ENCODE measurements around the gene NR1H4.

DNA sequence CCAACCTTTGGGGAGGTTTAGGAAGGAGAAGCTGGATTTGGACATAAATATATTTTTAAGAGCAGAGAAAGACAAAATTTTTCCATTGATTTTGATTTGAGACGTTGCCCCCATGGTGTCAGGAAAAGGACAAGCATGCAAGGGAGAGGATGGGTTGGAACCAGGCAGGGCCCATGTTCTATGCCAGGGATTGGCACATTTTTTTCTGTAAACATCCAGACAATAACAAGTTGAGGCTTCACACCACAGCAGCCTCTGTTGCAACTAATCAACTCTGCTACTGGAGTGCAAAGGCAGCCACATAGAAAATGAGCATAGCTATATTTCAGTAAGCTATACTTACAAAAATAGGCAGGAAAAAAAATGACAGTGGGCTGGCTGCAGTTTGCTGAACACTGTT is 44.7 kb downstream of the NR1H4 start:
- TF ChIP-seq, protein P1, sequence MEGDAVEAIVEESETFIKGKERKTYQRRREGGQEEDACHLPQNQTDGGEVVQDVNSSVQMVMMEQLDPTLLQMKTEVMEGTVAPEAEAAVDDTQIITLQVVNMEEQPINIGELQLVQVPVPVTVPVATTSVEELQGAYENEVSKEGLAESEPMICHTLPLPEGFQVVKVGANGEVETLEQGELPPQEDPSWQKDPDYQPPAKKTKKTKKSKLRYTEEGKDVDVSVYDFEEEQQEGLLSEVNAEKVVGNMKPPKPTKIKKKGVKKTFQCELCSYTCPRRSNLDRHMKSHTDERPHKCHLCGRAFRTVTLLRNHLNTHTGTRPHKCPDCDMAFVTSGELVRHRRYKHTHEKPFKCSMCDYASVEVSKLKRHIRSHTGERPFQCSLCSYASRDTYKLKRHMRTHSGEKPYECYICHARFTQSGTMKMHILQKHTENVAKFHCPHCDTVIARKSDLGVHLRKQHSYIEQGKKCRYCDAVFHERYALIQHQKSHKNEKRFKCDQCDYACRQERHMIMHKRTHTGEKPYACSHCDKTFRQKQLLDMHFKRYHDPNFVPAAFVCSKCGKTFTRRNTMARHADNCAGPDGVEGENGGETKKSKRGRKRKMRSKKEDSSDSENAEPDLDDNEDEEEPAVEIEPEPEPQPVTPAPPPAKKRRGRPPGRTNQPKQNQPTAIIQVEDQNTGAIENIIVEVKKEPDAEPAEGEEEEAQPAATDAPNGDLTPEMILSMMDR (tag by site-specific recombination; IDR thresholded peaks at IDR 0.05) = no peak
- TF ChIP-seq ZNF514 (tag by site-specific recombination; IDR thresholded peaks at IDR 0.05) (no peak), ZNF175 (tag by site-specific recombination; IDR thresholded peaks at IDR 0.05) (no peak), TCF7L2 (IDR thresholded peaks at IDR 0.05; ENCODE audit: borderline replicate concordance, low read depth, low read length) (no peak), ZXDB (tag by site-specific recombination; IDR thresholded peaks at IDR 0.05) (no peak), ZNF404 (tag by site-specific recombination; IDR thresholded peaks at IDR 0.05) (no peak), ZNF416 (tag by site-specific recombination; IDR thresholded peaks at IDR 0.05) (no peak), SALL2 (tag by site-specific recombination; IDR thresholded peaks at IDR 0.05; ENCODE audit: borderline replicate concordance) (no peak), ZNF324 (tag by site-specific recombination; IDR thresholded peaks at IDR 0.05) (no peak)
- TF ChIP-seq, protein P2, sequence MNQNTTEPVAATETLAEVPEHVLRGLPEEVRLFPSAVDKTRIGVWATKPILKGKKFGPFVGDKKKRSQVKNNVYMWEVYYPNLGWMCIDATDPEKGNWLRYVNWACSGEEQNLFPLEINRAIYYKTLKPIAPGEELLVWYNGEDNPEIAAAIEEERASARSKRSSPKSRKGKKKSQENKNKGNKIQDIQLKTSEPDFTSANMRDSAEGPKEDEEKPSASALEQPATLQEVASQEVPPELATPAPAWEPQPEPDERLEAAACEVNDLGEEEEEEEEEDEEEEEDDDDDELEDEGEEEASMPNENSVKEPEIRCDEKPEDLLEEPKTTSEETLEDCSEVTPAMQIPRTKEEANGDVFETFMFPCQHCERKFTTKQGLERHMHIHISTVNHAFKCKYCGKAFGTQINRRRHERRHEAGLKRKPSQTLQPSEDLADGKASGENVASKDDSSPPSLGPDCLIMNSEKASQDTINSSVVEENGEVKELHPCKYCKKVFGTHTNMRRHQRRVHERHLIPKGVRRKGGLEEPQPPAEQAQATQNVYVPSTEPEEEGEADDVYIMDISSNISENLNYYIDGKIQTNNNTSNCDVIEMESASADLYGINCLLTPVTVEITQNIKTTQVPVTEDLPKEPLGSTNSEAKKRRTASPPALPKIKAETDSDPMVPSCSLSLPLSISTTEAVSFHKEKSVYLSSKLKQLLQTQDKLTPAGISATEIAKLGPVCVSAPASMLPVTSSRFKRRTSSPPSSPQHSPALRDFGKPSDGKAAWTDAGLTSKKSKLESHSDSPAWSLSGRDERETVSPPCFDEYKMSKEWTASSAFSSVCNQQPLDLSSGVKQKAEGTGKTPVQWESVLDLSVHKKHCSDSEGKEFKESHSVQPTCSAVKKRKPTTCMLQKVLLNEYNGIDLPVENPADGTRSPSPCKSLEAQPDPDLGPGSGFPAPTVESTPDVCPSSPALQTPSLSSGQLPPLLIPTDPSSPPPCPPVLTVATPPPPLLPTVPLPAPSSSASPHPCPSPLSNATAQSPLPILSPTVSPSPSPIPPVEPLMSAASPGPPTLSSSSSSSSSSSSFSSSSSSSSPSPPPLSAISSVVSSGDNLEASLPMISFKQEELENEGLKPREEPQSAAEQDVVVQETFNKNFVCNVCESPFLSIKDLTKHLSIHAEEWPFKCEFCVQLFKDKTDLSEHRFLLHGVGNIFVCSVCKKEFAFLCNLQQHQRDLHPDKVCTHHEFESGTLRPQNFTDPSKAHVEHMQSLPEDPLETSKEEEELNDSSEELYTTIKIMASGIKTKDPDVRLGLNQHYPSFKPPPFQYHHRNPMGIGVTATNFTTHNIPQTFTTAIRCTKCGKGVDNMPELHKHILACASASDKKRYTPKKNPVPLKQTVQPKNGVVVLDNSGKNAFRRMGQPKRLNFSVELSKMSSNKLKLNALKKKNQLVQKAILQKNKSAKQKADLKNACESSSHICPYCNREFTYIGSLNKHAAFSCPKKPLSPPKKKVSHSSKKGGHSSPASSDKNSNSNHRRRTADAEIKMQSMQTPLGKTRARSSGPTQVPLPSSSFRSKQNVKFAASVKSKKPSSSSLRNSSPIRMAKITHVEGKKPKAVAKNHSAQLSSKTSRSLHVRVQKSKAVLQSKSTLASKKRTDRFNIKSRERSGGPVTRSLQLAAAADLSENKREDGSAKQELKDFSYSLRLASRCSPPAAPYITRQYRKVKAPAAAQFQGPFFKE (tag by site-specific recombination; IDR thresholded peaks at IDR 0.05; ENCODE audit: borderline replicate concordance) = no peak
- TF ChIP-seq, protein P3, sequence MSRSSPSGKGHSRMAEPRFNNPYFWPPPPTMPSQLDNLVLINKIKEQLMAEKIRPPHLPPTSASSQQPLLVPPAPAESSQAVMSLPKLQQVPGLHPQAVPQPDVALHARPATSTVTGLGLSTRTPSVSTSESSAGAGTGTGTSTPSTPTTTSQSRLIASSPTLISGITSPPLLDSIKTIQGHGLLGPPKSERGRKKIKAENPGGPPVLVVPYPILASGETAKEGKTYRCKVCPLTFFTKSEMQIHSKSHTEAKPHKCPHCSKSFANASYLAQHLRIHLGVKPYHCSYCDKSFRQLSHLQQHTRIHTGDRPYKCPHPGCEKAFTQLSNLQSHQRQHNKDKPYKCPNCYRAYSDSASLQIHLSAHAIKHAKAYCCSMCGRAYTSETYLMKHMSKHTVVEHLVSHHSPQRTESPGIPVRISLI (tag by site-specific recombination; IDR thresholded peaks at IDR 0.05) = no peak
- TF ChIP-seq, protein P4, sequence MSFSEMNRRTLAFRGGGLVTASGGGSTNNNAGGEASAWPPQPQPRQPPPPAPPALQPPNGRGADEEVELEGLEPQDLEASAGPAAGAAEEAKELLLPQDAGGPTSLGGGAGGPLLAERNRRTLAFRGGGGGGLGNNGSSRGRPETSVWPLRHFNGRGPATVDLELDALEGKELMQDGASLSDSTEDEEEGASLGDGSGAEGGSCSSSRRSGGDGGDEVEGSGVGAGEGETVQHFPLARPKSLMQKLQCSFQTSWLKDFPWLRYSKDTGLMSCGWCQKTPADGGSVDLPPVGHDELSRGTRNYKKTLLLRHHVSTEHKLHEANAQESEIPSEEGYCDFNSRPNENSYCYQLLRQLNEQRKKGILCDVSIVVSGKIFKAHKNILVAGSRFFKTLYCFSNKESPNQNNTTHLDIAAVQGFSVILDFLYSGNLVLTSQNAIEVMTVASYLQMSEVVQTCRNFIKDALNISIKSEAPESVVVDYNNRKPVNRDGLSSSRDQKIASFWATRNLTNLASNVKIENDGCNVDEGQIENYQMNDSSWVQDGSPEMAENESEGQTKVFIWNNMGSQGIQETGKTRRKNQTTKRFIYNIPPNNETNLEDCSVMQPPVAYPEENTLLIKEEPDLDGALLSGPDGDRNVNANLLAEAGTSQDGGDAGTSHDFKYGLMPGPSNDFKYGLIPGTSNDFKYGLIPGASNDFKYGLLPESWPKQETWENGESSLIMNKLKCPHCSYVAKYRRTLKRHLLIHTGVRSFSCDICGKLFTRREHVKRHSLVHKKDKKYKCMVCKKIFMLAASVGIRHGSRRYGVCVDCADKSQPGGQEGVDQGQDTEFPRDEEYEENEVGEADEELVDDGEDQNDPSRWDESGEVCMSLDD (tag by site-specific recombination; IDR thresholded peaks at IDR 0.05) = no peak
- TF ChIP-seq, protein P5, sequence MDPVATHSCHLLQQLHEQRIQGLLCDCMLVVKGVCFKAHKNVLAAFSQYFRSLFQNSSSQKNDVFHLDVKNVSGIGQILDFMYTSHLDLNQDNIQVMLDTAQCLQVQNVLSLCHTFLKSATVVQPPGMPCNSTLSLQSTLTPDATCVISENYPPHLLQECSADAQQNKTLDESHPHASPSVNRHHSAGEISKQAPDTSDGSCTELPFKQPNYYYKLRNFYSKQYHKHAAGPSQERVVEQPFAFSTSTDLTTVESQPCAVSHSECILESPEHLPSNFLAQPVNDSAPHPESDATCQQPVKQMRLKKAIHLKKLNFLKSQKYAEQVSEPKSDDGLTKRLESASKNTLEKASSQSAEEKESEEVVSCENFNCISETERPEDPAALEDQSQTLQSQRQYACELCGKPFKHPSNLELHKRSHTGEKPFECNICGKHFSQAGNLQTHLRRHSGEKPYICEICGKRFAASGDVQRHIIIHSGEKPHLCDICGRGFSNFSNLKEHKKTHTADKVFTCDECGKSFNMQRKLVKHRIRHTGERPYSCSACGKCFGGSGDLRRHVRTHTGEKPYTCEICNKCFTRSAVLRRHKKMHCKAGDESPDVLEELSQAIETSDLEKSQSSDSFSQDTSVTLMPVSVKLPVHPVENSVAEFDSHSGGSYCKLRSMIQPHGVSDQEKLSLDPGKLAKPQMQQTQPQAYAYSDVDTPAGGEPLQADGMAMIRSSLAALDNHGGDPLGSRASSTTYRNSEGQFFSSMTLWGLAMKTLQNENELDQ (tag by site-specific recombination; IDR thresholded peaks at IDR 0.05; ENCODE audit: low read depth) = no peak

Measured in HEK293 (cell line).